IMR-90 (cell line): ENCODE results near the gene FNDC3B. TPM values are rescaled to one million over a fixed set of nuclear protein-coding genes. Genes with fewer than 3 reads are reported as not detected.

ENCODE experiments used
- ATAC-seq: fragments of 200-7000 bp; cut with Tn5 transposase; 2 replicates; pipeline ENCODE4 v1.9.1; 2020; ENCODE audit warnings: low read depth, mild to moderate bottlenecking, moderate library complexity
- BruUV-seq: library from RNA; stranded (reverse); fragments of 400-500 nt; replicated peaks from 2 replicates; lab custom pipeline; 2021; lab: Mats Ljungman, UMichigan
- CTCF ChIA-PET: fragments of 300-600 bp; formaldehyde crosslinking; extraction: SDS; loops from one replicate; lab custom pipeline; 2021; ENCODE audit warnings: antibody characterized with exemption; lab: Yijun Ruan, JAX
- POLR2A ChIA-PET: fragments of 300-600 bp; sonication (Branson Sonifier 250); formaldehyde crosslinking; loops from one replicate; lab custom pipeline; 2022; ENCODE audit warnings: antibody characterized with exemption; ENCODE audit not compliant: unreplicated experiment; lab: Charles Lee
- DNase-seq: peaks from one replicate; pipeline ENCODE4 v3.0.0; 2013
- H2AFZ ChIP-seq: replicated peaks from 2 replicates; pipeline ENCODE3; 2013; ENCODE audit warnings: low read length, mild to moderate bottlenecking; ENCODE audit not compliant: poor library complexity
- H2AK5ac ChIP-seq: 2 replicates; pipeline ENCODE4 v1.6.1; 2013; ENCODE audit warnings: low read depth, low read length, inconsistent platforms
- H2AK9ac ChIP-seq: replicated peaks from 2 replicates; pipeline ENCODE3; 2013; ENCODE audit warnings: mild to moderate bottlenecking, low read depth, low read length, moderate library complexity; ENCODE audit not compliant: poor library complexity
- H2BK120ac ChIP-seq: 2 replicates; pipeline ENCODE4 v1.6.1; 2013; ENCODE audit warnings: low read depth, low read length, inconsistent platforms
- H2BK15ac ChIP-seq: 3 replicates; pipeline ENCODE4 v1.6.1; 2013; ENCODE audit warnings: low read depth, low read length, inconsistent platforms
- H2BK20ac ChIP-seq: 2 replicates; pipeline ENCODE4 v1.6.1; 2013; ENCODE audit warnings: low read depth, mild to moderate bottlenecking, inconsistent platforms, low read length, moderate library complexity
- H2BK5ac ChIP-seq: 2 replicates; pipeline ENCODE4 v1.6.1; 2013; ENCODE audit warnings: mild to moderate bottlenecking, low read depth, low read length, inconsistent platforms; ENCODE audit not compliant: poor library complexity, severe bottlenecking
- H3K14ac ChIP-seq: replicated peaks from 2 replicates; pipeline ENCODE4 v1.6.1; 2013; ENCODE audit warnings: low read depth, low read length, inconsistent platforms
- H3K18ac ChIP-seq: 2 replicates; pipeline ENCODE4 v1.6.1; 2013; ENCODE audit warnings: low read depth, low read length, control low read depth
- H3K23ac ChIP-seq: 2 replicates; pipeline ENCODE4 v1.6.1; 2013; ENCODE audit warnings: low read depth, low read length, inconsistent platforms
- H3K27ac ChIP-seq: 2 replicates; pipeline ENCODE4 v1.5.1; 2013; ENCODE audit warnings: mild to moderate bottlenecking, control low read depth, low read length; ENCODE audit not compliant: insufficient read depth
- H3K27me3 ChIP-seq: 2 replicates; pipeline ENCODE4 v1.6.1; 2013; ENCODE audit warnings: low read length; ENCODE audit not compliant: control insufficient read depth, insufficient read depth
- H3K36me3 ChIP-seq: 2 replicates; pipeline ENCODE4 v1.6.1; 2013; ENCODE audit warnings: low read length, mixed read lengths; ENCODE audit not compliant: control insufficient read depth, insufficient read depth
- H3K4ac ChIP-seq: 2 replicates; pipeline ENCODE4 v1.6.1; 2013; ENCODE audit warnings: low read depth, low read length, inconsistent platforms
- H3K4me1 ChIP-seq: 2 replicates; pipeline ENCODE4 v1.6.1; 2013; ENCODE audit warnings: low read length, mixed read lengths; ENCODE audit not compliant: control insufficient read depth, insufficient read depth
- H3K4me2 ChIP-seq: 2 replicates; pipeline ENCODE4 v1.6.1; 2013; ENCODE audit warnings: low read depth, mild to moderate bottlenecking, control low read depth, low read length, moderate library complexity
- H3K4me3 ChIP-seq: 2 replicates; pipeline ENCODE4 v1.5.1; 2013; ENCODE audit warnings: low read depth, mild to moderate bottlenecking, control low read depth, low read length, moderate library complexity; ENCODE audit not compliant: insufficient read depth
- H3K56ac ChIP-seq: 2 replicates; pipeline ENCODE4 v1.6.1; 2013; ENCODE audit warnings: low read length, inconsistent platforms; ENCODE audit not compliant: insufficient read depth; ENCODE audit errors: extremely low read depth
- H3K79me1 ChIP-seq, 2 experiments: 2 replicates each; pipeline ENCODE4 v1.6.1; 2013; ENCODE audit warnings: low read length in 2 of 2, inconsistent platforms in 1 of 2, low read depth in 1 of 2
- H3K9ac ChIP-seq: 2 replicates; pipeline ENCODE4 v1.6.1; 2013; ENCODE audit warnings: low read depth, low read length, control low read depth
- H3K9me1 ChIP-seq: 2 replicates; pipeline ENCODE4 v1.6.1; 2013; ENCODE audit warnings: low read length, inconsistent platforms; ENCODE audit not compliant: insufficient read depth
- H3K9me3 ChIP-seq: 2 replicates; pipeline ENCODE4 v1.6.1; 2013; ENCODE audit warnings: low read length; ENCODE audit not compliant: control insufficient read depth, insufficient read depth
- H4K20me1 ChIP-seq: 2 replicates; pipeline ENCODE4 v1.6.1; 2013; ENCODE audit warnings: low read length, inconsistent platforms; ENCODE audit not compliant: insufficient read depth
- H4K5ac ChIP-seq: 2 replicates; pipeline ENCODE4 v1.6.1; 2013; ENCODE audit warnings: mild to moderate bottlenecking, low read depth, low read length, control low read depth
- H4K8ac ChIP-seq, 2 experiments: 2 replicates each; pipeline ENCODE4 v1.6.1; 2013; ENCODE audit warnings: low read depth in 2 of 2, low read length in 2 of 2, control low read depth in 1 of 2, inconsistent platforms in 1 of 2
- H4K91ac ChIP-seq: 2 replicates; pipeline ENCODE4 v1.6.1; 2013; ENCODE audit warnings: low read depth, low read length, inconsistent platforms; ENCODE audit not compliant: insufficient read depth
- BHLHE40 ChIP-seq: fragments of 150-350 bp; IDR thresholded peaks from 2 replicates; pipeline ENCODE4 v1.6.1; 2016; ENCODE audit warnings: mild to moderate bottlenecking, low read depth, low read length
- CEBPB ChIP-seq: IDR thresholded peaks from 2 replicates; pipeline ENCODE4 v1.6.1; 2012; ENCODE audit warnings: low read depth, low read length, improper control_type of control experiment
- CHD1 ChIP-seq: IDR thresholded peaks from 2 replicates; pipeline ENCODE4 v1.6.1; 2012; ENCODE audit warnings: low read depth, low read length, improper control_type of control experiment
- FOS ChIP-seq: fragments of 150-350 bp; IDR thresholded peaks from 2 replicates; pipeline ENCODE4 v1.6.1; 2016; ENCODE audit warnings: low read depth, low read length
- MAZ ChIP-seq: IDR thresholded peaks from 2 replicates; pipeline ENCODE4 v1.6.1; 2012; ENCODE audit warnings: low read depth, mild to moderate bottlenecking, low read length, improper control_type of control experiment, moderate library complexity, borderline replicate concordance
- MXI1 ChIP-seq: IDR thresholded peaks from 2 replicates; pipeline ENCODE4 v1.6.1; 2012; ENCODE audit warnings: low read depth, mild to moderate bottlenecking, low read length, moderate library complexity, borderline replicate concordance
- POLR2A ChIP-seq: IDR thresholded peaks from 2 replicates; pipeline ENCODE4 v1.6.1; 2012; ENCODE audit warnings: mild to moderate bottlenecking, low read depth, low read length
- RAD21 ChIP-seq: IDR thresholded peaks from 2 replicates; pipeline ENCODE4 v1.6.1; 2012; ENCODE audit warnings: low read length, improper control_type of control experiment
- RCOR1 ChIP-seq: IDR thresholded peaks from 2 replicates; pipeline ENCODE4 v1.6.1; 2012; ENCODE audit warnings: mild to moderate bottlenecking, low read length, improper control_type of control experiment; ENCODE audit not compliant: insufficient replicate concordance
- RFX5 ChIP-seq: IDR thresholded peaks from 2 replicates; pipeline ENCODE4 v1.8.0; 2012; ENCODE audit warnings: low read depth, mild to moderate bottlenecking, low read length, moderate library complexity
- SMC3 ChIP-seq: fragments of 150-350 bp; IDR thresholded peaks from 2 replicates; pipeline ENCODE4 v1.6.1; 2016; ENCODE audit warnings: low read depth, mild to moderate bottlenecking, antibody characterized with exemption, low read length, moderate library complexity
- USF2 ChIP-seq: fragments of 150-350 bp; IDR thresholded peaks from 2 replicates; pipeline ENCODE4 v1.6.1; 2017; ENCODE audit warnings: mild to moderate bottlenecking, antibody characterized with exemption, low read length, low read depth
- WGBS, 2 experiments: methylation state at CpG; one replicate each; pipeline versions ENCODE4 v1.1.5 to v1.1.7; 2013; ENCODE audit warnings: missing lambda C conversion rate in 2 of 2; ENCODE audit not compliant: insufficient read length in 1 of 2; ENCODE audit errors: extremely low coverage in 2 of 2; 5-methylcytosine and 5-hydroxymethylcytosine counted together
- dilution Hi-C: fragments of 300-500 bp; cut with HindIII; formaldehyde crosslinking; loops from one replicate; pipeline ENCODE4 v1.14.3; 2018; ENCODE audit warnings: low sequenced_read_pairs; ENCODE audit not compliant: unreplicated experiment
- in situ Hi-C: fragments of 300-500 bp; cut with MboI; formaldehyde crosslinking; loops from 3 replicates; pipeline ENCODE4 v1.14.3; 2019; ENCODE audit warnings: low sequenced_read_pairs, inconsistent platforms, mixed read lengths
- intact Hi-C: fragments of 100-400 bp; cut with micrococcal nuclease; formaldehyde crosslinking; loops from 2 replicates; pipeline ENCODE4 v1.10.0; 2022
- polyA plus RNA-seq, 3 experiments: library from polyadenylated mRNA; depleted of rRNA; stranded (reverse); fragments of >200 nt; gene quantifications; 2 replicates each; pipeline ENCODE4 v1.2.3, GENCODE V29; 2012; ENCODE audit warnings: low replicate concordance in 1 of 3
- total RNA-seq: library from RNA; depleted of rRNA; stranded (reverse); fragments of >200 nt; gene quantifications from 2 replicates; pipeline ENCODE4 v1.2.3, GENCODE V29; 2012
- TF ChIP-seq, protein P1 (sequence below): conservative IDR thresholded peaks from 2 replicates; pipeline ENCODE4 v1.5.1; 2012; ENCODE audit warnings: mild to moderate bottlenecking, low read depth, low read length, improper control_type of control experiment

The FNDC3B gene
- total and polyA plus RNA-seq, 2 of the 4 experiments (the other 2 are of a cell fraction), result 23.9 to 150 TPM

DNA sequence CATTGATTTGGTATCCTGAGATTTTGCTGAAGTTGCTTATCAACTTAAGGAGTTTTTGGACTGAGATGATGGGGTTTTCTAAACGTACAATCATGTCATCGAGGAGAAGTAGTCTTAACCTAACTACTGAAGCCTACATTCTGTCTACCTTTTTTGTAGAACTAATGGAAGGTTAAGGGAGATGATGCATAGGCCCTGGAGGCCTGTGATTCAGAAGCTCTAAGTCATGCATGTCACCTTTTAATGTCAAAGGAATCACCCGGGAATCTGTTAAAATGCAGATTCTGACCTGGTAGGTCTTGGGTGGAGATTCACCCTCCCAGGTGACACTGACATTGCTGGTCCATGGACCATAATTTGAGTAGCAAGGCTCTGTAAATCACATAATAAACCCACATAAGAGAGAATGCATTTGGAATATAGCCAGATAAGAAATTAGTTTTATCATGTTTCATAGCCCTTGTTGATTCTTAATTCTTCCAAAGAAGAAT is 344.0 kb downstream of the FNDC3B start:
- ATAC-seq (no peak), DNase-seq (no peak)
- dilution Hi-C loops, result no loop called here
- Histone ChIP-seq H2BK120ac (no peak overlapping the region), H3K36me3 (peaks cover 23% of the 10 kb centered on the region), H3K4me1 (peaks cover 2% of the 10 kb centered on the region; the same call in 1 of the 2 replicates), H4K20me1 (peaks cover 30% of the 10 kb centered on the region; the same call in 1 of the 2 replicates), H3K9me3 (no peaks in the 10 kb centered on the region), H3K9ac (no peak overlapping the region), H3K23ac (no peak overlapping the region), H3K56ac (no peak overlapping the region), H2BK20ac (no peak overlapping the region), H2AFZ (no peak overlapping the region), H3K14ac (no peak overlapping the region), H2BK5ac (no peak overlapping the region), H3K27me3 (no peaks in the 10 kb centered on the region), H3K4me3 (no peak overlapping the region), H2BK15ac (no peak overlapping the region), H3K79me1 (peaks cover 21 to 56% of the 10 kb centered on the region in 2 experiments), H2AK9ac (no peak overlapping the region), H2AK5ac (no peak overlapping the region), H3K18ac (no peak overlapping the region), H4K8ac (no peak overlapping the region), H3K27ac (no peak overlapping the region), H3K4ac (no peak overlapping the region), H3K9me1 (0 out of 2 replicates have a peak, but pooled peaks cover 6% of the 10 kb centered on the region), H3K4me2 (no peak overlapping the region), H4K5ac (no peak overlapping the region), H4K91ac (no peak overlapping the region)
- POLR2A ChIA-PET, result no interaction called here
- no CpG with 5 or more reads among the region's 3 CpGs for WGBS, 2 experiments
- BruUV-seq, result no TSS peak
- CTCF ChIA-PET, result no interaction called here
- intact Hi-C loops, result no loop called here
- in situ Hi-C loops, result no loop called here
- TF ChIP-seq MXI1 (no peak), POLR2A (no peak), USF2 (no peak), RFX5 (no peak), BHLHE40 (no peak), CHD1 (no peak), RAD21 (no peak), CEBPB (no peak), FOS (no peak), SMC3 (no peak), MAZ (no peak), RCOR1 (no peak)
- TF ChIP-seq, protein P1, sequence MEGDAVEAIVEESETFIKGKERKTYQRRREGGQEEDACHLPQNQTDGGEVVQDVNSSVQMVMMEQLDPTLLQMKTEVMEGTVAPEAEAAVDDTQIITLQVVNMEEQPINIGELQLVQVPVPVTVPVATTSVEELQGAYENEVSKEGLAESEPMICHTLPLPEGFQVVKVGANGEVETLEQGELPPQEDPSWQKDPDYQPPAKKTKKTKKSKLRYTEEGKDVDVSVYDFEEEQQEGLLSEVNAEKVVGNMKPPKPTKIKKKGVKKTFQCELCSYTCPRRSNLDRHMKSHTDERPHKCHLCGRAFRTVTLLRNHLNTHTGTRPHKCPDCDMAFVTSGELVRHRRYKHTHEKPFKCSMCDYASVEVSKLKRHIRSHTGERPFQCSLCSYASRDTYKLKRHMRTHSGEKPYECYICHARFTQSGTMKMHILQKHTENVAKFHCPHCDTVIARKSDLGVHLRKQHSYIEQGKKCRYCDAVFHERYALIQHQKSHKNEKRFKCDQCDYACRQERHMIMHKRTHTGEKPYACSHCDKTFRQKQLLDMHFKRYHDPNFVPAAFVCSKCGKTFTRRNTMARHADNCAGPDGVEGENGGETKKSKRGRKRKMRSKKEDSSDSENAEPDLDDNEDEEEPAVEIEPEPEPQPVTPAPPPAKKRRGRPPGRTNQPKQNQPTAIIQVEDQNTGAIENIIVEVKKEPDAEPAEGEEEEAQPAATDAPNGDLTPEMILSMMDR, result no peak
